ENCODE measurements around the gene CASTOR2.

CASTOR2 gene

DNA sequence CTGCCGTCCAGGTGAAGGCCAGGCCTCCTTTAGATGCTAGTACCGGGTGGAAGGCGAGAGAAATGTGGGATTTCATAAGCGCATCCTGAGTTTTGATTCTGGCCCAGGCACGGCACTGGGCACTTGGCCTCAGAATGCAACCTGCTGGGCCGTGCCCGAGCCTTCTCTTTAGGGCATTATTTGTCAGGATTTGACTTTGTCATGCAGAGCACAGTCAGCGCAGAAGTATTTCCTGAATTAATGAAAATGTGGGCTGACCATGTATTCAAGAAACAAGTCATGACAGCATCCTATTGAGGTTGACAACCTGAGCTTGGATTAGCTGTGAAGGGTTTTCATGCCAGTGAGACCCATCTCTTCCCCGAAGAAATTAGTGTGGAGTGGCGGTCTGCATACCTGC, 74.7 kb downstream of the CASTOR2 start:
- no peaks in the 10 kb centered on the region for H3K27me3 ChIP-seq (ENCODE audit: insufficient read depth, low read length)
- H3K27ac ChIP-seq (ENCODE audit: low read depth, low read length): no peak overlapping the region
- H3K4me1 ChIP-seq (ENCODE audit: control insufficient read depth, insufficient read depth, low read length, unreplicated experiment): peaks cover 7% of the 10 kb centered on the region
- H3K4me3 ChIP-seq (ENCODE audit: low read depth, low read length): no peak overlapping the region
- no peaks in the 10 kb centered on the region for H3K36me3 ChIP-seq (ENCODE audit: insufficient read depth, low read length)
- no peaks in the 10 kb centered on the region for H3K79me2 ChIP-seq (ENCODE audit: control insufficient read depth, insufficient read depth, low read length, unreplicated experiment)
- H2AFZ ChIP-seq (ENCODE audit: low read length, unreplicated experiment): no peak overlapping the region

DNA sequence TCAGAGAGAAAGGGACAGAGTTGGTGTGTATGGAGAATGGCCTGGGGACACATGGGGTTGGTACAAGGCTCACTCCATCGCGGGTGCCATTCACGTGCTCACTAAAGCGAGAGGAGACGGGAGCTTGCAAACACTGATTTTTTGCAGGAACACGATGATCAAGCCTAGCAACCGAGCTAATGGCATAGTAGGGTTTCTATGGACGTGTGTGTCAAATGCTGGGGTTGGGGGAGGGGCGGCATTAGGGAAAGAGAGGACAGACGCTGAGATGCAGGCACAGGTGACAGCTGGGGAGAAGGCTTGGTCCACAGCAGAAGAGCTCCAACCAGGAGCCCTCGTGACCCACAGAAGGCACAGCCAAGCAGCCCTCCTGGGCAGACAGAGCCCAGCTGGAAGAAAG, 75.2 kb downstream of the CASTOR2 start:
- no peak overlapping the region for H2AFZ ChIP-seq (ENCODE audit: low read length, unreplicated experiment)
- no peaks in the 10 kb centered on the region for H3K27me3 ChIP-seq (ENCODE audit: insufficient read depth, low read length)
- no peak overlapping the region for H3K4me3 ChIP-seq (ENCODE audit: low read depth, low read length)
- no peaks in the 10 kb centered on the region for H3K79me2 ChIP-seq (ENCODE audit: control insufficient read depth, insufficient read depth, low read length, unreplicated experiment)
- H3K36me3 ChIP-seq (ENCODE audit: insufficient read depth, low read length): no peaks in the 10 kb centered on the region
- H3K27ac ChIP-seq (ENCODE audit: low read depth, low read length): no peak overlapping the region
- H3K4me1 ChIP-seq (ENCODE audit: control insufficient read depth, insufficient read depth, low read length, unreplicated experiment): peaks cover 7% of the 10 kb centered on the region

DNA sequence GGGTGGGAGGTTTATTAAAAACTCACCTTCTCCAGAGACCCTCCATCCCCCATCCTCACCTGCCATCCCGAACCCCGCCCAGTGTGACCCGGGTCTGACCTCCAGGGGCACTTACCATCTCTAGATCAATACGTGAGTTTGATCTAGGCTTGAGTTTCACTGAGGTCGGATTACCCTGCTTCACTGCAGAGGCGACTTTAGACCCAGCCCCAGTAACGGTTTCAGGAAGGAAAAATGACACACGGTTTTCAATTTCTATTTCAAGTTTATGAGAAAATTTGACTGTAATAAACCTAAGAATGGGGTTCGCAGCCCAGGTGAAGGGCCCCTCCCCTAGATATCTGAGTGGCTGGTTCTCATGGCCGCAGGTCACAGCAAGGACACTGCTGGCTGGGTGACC, 76.0 kb downstream of the CASTOR2 start:
- Histone ChIP-seq H3K27me3 (ENCODE audit: insufficient read depth, low read length) (no peaks in the 10 kb centered on the region), H3K4me1 (ENCODE audit: control insufficient read depth, insufficient read depth, low read length, unreplicated experiment) (peaks cover 7% of the 10 kb centered on the region), H3K27ac (ENCODE audit: low read depth, low read length) (no peak overlapping the region), H2AFZ (ENCODE audit: low read length, unreplicated experiment) (no peak overlapping the region), H3K36me3 (ENCODE audit: insufficient read depth, low read length) (no peaks in the 10 kb centered on the region), H3K4me3 (ENCODE audit: low read depth, low read length) (no peak overlapping the region), H3K79me2 (ENCODE audit: control insufficient read depth, insufficient read depth, low read length, unreplicated experiment) (no peaks in the 10 kb centered on the region)

DNA sequence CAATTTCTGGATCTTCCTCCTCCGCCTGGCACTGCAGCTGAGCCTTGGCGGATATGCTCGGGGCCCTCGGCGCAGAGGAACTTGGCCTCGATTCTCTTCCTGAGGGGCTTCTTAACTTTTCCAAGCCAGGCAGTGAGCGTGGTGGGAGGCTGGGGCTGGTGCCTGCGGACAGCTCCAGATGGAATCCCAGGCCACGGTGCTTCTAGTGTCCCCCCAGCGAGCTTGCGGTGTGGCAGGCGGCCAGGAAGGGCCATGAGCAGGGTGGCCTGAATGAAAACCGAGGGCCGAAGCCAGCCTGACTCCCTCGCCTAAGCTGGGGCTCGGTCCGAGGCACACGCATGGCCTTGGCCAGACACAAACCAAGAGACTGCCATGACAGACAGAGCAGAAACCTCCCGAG, 77.8 kb downstream of the CASTOR2 start:
- no peaks in the 10 kb centered on the region for H3K36me3 ChIP-seq (ENCODE audit: insufficient read depth, low read length)
- H3K4me3 ChIP-seq (ENCODE audit: low read depth, low read length): no peak overlapping the region
- no peak overlapping the region for H3K27ac ChIP-seq (ENCODE audit: low read depth, low read length)
- no peaks in the 10 kb centered on the region for H3K79me2 ChIP-seq (ENCODE audit: control insufficient read depth, insufficient read depth, low read length, unreplicated experiment)
- H3K4me1 ChIP-seq (ENCODE audit: control insufficient read depth, insufficient read depth, low read length, unreplicated experiment): peaks cover 7% of the 10 kb centered on the region
- H2AFZ ChIP-seq (ENCODE audit: low read length, unreplicated experiment): no peak overlapping the region
- H3K27me3 ChIP-seq (ENCODE audit: insufficient read depth, low read length): no peaks in the 10 kb centered on the region

DNA sequence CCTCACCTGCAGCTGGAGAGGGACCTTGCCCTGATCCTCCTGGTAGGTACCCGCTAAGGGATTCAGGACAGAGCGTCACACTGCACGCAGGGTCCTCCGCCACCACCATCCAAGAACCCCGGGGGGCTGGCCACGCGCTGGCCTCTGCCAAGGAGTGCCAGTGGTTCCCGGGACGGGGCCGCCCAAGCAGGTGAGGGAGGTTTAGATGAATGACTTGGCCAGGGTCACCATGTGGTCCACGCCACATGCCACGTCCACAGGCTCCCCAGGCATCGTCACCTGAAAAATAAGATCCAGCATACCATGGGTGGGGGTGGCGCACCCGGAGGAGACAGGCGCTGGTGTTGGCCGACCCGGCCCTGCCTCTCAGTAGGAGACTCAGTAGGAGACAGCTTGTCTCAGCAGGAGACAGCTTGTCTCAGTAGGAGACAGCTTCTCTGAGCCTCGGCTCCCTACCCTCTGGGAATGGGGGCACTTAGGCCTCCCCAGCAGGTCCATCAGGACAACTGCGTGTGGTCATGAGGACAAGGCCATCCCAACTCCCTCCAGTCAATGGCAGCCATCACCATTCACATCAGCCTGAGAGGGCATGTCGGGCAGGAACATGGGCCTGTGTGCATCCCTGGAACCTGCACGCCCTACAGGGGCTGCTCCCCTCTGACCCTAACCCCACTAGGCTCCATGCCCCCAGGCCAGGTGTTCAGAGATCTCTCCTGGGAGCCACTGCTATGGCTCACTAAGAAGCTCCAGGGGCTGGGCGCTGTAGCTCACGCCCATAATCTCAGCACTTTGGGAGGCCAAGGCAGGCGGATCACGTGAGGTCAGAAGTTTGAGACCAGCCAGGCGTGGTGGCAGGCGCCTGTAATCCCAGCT, 78.6 kb downstream of the CASTOR2 start:
- Histone ChIP-seq H3K27ac (ENCODE audit: low read depth, low read length) (no peak overlapping the region), H3K36me3 (ENCODE audit: insufficient read depth, low read length) (no peaks in the 10 kb centered on the region), H3K4me3 (ENCODE audit: low read depth, low read length) (no peak overlapping the region), H3K79me2 (ENCODE audit: control insufficient read depth, insufficient read depth, low read length, unreplicated experiment) (no peaks in the 10 kb centered on the region), H3K27me3 (ENCODE audit: insufficient read depth, low read length) (no peaks in the 10 kb centered on the region), H3K4me1 (ENCODE audit: control insufficient read depth, insufficient read depth, low read length, unreplicated experiment) (peaks cover 7% of the 10 kb centered on the region), H2AFZ (ENCODE audit: low read length, unreplicated experiment) (no peak overlapping the region)

DNA sequence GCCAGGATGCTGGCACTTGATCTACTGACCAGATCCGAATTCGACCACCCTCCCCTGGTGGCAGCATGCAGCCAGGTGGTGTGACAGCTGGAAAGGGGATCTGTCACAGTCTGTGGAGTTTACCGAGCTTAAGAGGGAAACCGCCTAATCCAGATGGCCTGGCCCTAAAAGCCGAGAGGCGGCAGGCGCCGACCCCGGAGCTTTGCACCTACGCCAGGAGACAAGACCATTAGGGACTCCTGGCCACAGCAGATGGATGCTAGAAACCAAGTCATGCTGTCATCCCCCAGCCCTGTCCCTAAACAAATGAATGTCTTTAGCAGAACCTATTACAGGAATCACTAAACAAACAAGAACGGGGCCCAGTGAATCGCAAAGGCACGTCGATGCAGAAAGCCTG, 81.4 kb downstream of the CASTOR2 start:
- Histone ChIP-seq H3K4me3 (ENCODE audit: low read depth, low read length) (no peak overlapping the region), H3K27me3 (ENCODE audit: insufficient read depth, low read length) (no peaks in the 10 kb centered on the region), H3K4me1 (ENCODE audit: control insufficient read depth, insufficient read depth, low read length, unreplicated experiment) (peaks cover 11% of the 10 kb centered on the region), H3K79me2 (ENCODE audit: control insufficient read depth, insufficient read depth, low read length, unreplicated experiment) (no peaks in the 10 kb centered on the region), H3K36me3 (ENCODE audit: insufficient read depth, low read length) (peaks cover 8% of the 10 kb centered on the region; the same call in 1 of the 2 replicates), H2AFZ (ENCODE audit: low read length, unreplicated experiment) (no peak overlapping the region), H3K27ac (ENCODE audit: low read depth, low read length) (no peak overlapping the region)

DNA sequence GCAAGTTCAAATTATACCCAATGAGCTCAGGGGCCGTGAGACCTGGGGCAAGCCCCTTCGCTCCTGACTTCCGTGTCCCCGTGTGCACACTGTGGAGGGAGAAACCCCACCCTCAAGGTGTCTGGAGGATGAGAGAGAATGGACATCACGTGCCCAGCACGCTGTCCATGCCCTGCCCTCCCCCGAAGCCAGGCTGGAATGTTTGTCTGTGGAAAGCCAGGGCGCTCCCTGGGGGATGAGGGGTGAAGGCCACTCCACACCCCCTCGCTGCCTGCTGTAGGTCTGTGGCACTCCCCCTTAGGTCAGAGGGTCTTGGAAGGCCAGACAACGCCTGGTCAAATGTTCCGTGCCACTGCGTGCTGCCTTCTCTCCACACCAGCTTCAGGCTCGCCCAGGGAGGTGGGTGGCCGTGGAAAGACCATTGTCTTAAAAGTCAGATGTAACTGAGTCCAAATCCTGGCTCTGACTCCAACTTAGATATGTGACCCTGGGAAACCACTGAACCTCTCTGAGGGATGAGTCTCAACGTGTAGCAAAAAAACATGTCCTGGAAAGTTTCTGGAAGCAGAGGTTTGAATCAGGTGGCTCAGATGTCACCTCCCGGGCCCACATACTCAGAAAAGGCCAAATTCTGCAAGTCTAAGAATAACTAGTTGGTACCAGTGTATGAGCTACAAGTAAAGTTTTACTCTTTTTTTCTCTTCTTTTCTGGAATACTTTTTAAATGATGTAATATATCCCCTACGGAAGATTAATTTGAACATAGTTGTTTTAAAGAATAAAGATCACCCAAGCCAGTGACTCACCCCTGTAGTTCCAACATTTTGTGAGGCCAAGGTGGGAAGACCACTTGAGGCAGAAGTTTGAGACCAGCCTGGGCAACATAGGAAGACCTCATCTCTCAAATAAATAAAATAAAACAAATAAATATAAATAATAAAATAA, 84.2 kb downstream of the CASTOR2 start:
- H3K27ac ChIP-seq (ENCODE audit: low read depth, low read length): no peak overlapping the region
- peaks cover 11% of the 10 kb centered on the region for H3K4me1 ChIP-seq (ENCODE audit: control insufficient read depth, insufficient read depth, low read length, unreplicated experiment)
- no peak overlapping the region for H3K4me3 ChIP-seq (ENCODE audit: low read depth, low read length)
- H3K27me3 ChIP-seq (ENCODE audit: insufficient read depth, low read length): no peaks in the 10 kb centered on the region
- H3K79me2 ChIP-seq (ENCODE audit: control insufficient read depth, insufficient read depth, low read length, unreplicated experiment): no peaks in the 10 kb centered on the region
- peaks cover 8% of the 10 kb centered on the region; the same call in 1 of the 2 replicates for H3K36me3 ChIP-seq (ENCODE audit: insufficient read depth, low read length)
- no peak overlapping the region for H2AFZ ChIP-seq (ENCODE audit: low read length, unreplicated experiment)

DNA sequence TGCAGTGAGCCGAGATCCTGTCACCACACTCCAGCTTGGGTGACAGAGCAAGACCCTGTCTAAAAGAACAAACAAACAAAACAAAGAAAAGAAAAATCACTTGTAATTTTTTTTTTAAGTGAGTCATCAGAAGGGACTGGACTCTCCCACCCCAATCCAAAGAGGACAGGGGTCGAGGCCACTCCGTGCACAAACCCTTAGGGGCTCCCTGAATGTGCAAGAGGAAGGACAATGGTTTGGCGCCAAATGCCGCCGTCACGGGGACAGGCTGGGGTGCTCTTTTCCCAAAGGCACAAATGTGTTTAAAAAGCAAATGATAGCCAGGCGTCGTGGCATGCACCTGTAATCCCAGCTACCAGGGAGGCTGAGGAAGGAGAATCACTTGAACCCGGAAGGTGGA, 85.3 kb downstream of the CASTOR2 start:
- Histone ChIP-seq H3K36me3 (ENCODE audit: insufficient read depth, low read length) (peaks cover 13% of the 10 kb centered on the region; the same call in 1 of the 2 replicates), H3K27ac (ENCODE audit: low read depth, low read length) (no peak overlapping the region), H3K27me3 (ENCODE audit: insufficient read depth, low read length) (no peaks in the 10 kb centered on the region), H3K4me1 (ENCODE audit: control insufficient read depth, insufficient read depth, low read length, unreplicated experiment) (peaks cover 14% of the 10 kb centered on the region), H3K79me2 (ENCODE audit: control insufficient read depth, insufficient read depth, low read length, unreplicated experiment) (no peaks in the 10 kb centered on the region), H2AFZ (ENCODE audit: low read length, unreplicated experiment) (no peak overlapping the region), H3K4me3 (ENCODE audit: low read depth, low read length) (no peak overlapping the region)

DNA sequence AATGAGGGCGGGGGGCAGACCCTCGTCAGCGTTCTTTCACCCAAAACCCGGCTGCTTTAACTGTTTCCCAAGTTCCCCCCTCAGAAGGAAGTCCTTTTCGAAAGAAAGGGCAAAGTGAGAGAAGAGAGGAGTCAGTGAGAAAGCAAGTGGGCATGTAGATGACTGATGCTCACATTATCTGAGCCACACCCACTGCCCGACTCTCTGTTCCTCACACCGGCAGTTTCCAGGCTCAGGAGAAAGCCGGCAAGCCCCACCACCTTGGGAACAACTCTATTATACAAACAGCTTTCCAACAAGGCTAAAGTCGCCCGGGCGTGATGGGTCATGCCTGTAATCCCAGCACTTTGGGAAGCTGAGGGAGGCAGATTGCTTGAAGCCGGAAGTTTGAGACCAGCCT, 86.0 kb downstream of the CASTOR2 start:
- H3K36me3 ChIP-seq (ENCODE audit: insufficient read depth, low read length): peaks cover 20% of the 10 kb centered on the region; the same call in 1 of the 2 replicates

DNA sequence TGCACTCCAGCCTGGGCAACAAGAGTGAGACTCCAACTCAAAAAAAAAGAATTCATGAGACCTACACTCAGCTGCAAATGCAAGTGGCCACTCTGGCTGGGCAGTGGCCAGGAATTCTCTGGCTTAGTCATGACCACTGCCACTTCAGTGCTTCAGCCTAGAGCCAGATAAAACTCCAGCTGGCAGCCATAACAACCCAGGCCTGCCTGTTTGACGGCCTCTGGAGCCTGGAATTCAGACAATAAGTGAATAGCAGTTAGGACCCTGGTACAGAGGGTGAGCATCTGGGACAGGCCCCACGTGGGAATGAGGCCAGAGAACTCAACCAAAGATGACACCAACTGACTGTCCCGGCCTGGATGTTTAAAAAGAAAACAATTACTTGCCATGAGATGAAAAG, 90.2 kb downstream of the CASTOR2 start:
- Histone ChIP-seq H3K27me3 (ENCODE audit: insufficient read depth, low read length) (no peaks in the 10 kb centered on the region), H3K4me3 (ENCODE audit: low read depth, low read length) (no peak overlapping the region), H3K36me3 (ENCODE audit: insufficient read depth, low read length) (peaks cover 34% of the 10 kb centered on the region; the same call in 1 of the 2 replicates), H2AFZ (ENCODE audit: low read length, unreplicated experiment) (no peak overlapping the region), H3K79me2 (ENCODE audit: control insufficient read depth, insufficient read depth, low read length, unreplicated experiment) (no peaks in the 10 kb centered on the region), H3K27ac (ENCODE audit: low read depth, low read length) (peak overlapping the region; percentile 71), H3K4me1 (ENCODE audit: control insufficient read depth, insufficient read depth, low read length, unreplicated experiment) (peaks cover 23% of the 10 kb centered on the region)

More for the DNA sequence above, 86.0 kb downstream of the CASTOR2 start:
- no peak overlapping the region for H3K4me3 ChIP-seq (ENCODE audit: low read depth, low read length)
- H3K79me2 ChIP-seq (ENCODE audit: control insufficient read depth, insufficient read depth, low read length, unreplicated experiment): no peaks in the 10 kb centered on the region
- no peaks in the 10 kb centered on the region for H3K27me3 ChIP-seq (ENCODE audit: insufficient read depth, low read length)
- no peak overlapping the region for H3K27ac ChIP-seq (ENCODE audit: low read depth, low read length)
- no peak overlapping the region for H2AFZ ChIP-seq (ENCODE audit: low read length, unreplicated experiment)
- H3K4me1 ChIP-seq (ENCODE audit: control insufficient read depth, insufficient read depth, low read length, unreplicated experiment): peaks cover 21% of the 10 kb centered on the region
